Activated naive CD8-positive, alpha-beta T cell (primary cell): ENCODE results near the gene APBA2.

Experiments used
- H3K27ac Mint-ChIP-seq: one replicate; pipeline ENCODE4 v1.8.0; 2021; ENCODE audit warnings: mixed read lengths
- H3K27me3 Mint-ChIP-seq: one replicate; pipeline ENCODE4 v1.8.0; 2021; ENCODE audit warnings: mixed read lengths
- H3K36me3 Mint-ChIP-seq: one replicate; pipeline ENCODE4 v1.8.0; 2021; ENCODE audit warnings: mixed read lengths
- H3K4me1 Mint-ChIP-seq: one replicate; pipeline ENCODE4 v1.8.0; 2021; ENCODE audit warnings: low read depth, mixed read lengths
- H3K4me3 Mint-ChIP-seq: one replicate; pipeline ENCODE4 v1.8.0; 2021; ENCODE audit warnings: mild to moderate bottlenecking, mixed read lengths
- H3K9me3 Mint-ChIP-seq: one replicate; pipeline ENCODE4 v1.8.0; 2021; ENCODE audit warnings: low read depth, mixed read lengths

Gene APBA2

DNA sequence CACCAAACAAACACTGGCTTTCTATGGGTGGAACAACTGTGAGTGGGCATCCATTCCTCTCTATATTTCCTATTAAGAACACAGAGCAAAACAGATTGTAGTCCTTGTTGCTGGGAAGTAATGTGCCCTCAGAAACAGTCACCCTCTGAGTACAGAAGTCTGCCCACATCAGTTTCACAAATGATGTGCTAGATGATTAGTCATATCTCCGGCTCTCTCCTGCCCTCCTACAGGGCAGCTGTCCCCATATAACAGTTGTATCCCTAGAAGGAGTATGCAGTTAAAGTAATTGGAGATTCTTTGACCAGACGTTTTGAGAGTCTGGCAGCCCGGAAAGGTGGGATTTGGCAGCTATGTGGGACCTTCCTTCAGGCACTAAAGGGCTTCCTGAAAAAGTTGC is 159.9 kb downstream of the APBA2 start:
- Mint-ChIP-seq H3K27ac (peak overlapping the region; percentile 80), H3K4me3 (no peak overlapping the region), H3K36me3 (peaks cover under 1% of the 10 kb centered on the region), H3K4me1 (peaks cover 75% of the 10 kb centered on the region), H3K9me3 (no peaks in the 10 kb centered on the region), H3K27me3 (no peaks in the 10 kb centered on the region)

GRCh38 chr15:29046281-29046810 is 160.6 kb downstream of the APBA2 start:
- Mint-ChIP-seq H3K9me3 (no peaks in the 10 kb centered on the region), H3K36me3 (no peaks in the 10 kb centered on the region), H3K4me1 (peaks cover 76% of the 10 kb centered on the region), H3K27ac (peak overlapping the region; percentile 42), H3K27me3 (no peaks in the 10 kb centered on the region), H3K4me3 (no peak overlapping the region)

DNA sequence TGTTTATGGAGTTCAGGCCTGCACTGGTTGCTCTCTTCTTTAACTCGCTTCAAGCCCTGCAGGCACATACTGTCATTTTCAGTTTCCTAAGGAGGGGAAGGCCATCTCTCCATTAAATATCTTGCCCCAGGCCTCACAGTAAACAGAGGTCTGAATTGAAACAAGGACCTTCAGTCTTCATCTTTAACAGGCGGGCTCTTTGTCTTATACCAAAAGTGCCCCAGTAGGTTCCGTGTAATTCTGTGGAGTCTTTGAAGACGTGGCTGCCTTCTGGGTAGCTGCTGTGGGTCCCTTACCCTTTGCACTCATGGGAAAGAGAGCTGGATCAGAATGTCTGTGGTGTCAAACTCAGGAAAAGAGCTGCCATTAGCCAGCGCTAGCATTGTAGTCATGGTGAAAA is 161.2 kb downstream of the APBA2 start:
- H3K4me1 Mint-ChIP-seq, result peaks cover 74% of the 10 kb centered on the region
- H3K4me3 Mint-ChIP-seq, result no peak overlapping the region
- no peaks in the 10 kb centered on the region for H3K9me3 Mint-ChIP-seq
- H3K27me3 Mint-ChIP-seq, result no peaks in the 10 kb centered on the region
- no peak overlapping the region for H3K27ac Mint-ChIP-seq
- H3K36me3 Mint-ChIP-seq, result no peaks in the 10 kb centered on the region

DNA sequence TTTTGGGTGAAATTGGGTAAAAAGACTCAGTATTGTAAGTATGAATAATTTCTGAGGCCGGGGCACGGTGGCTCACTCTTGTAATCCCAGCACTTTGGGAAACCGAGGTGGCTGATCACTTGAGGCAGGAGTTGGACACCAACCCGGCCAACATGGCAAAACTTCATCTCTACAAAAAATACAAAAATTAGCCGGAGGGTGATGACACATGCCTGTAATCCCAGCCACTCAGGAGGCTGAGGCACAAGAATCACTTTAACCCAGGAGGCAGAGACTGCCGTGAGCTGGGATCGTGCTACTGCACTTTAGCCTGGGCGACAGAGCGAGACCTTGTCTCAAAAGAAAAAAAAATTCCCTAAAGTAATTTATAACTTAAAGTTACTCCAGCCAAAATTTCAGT is 162.2 kb downstream of the APBA2 start:
- no peak overlapping the region for H3K4me3 Mint-ChIP-seq
- no peak overlapping the region for H3K27ac Mint-ChIP-seq
- H3K27me3 Mint-ChIP-seq, result no peaks in the 10 kb centered on the region
- H3K9me3 Mint-ChIP-seq, result no peaks in the 10 kb centered on the region
- H3K4me1 Mint-ChIP-seq, result peaks cover 69% of the 10 kb centered on the region
- no peaks in the 10 kb centered on the region for H3K36me3 Mint-ChIP-seq

GRCh38 chr15:29050870-29051269 is 165.1 kb downstream of the APBA2 start:
- no peaks in the 10 kb centered on the region for H3K27me3 Mint-ChIP-seq
- H3K4me3 Mint-ChIP-seq, result no peak overlapping the region
- H3K9me3 Mint-ChIP-seq, result no peaks in the 10 kb centered on the region
- H3K4me1 Mint-ChIP-seq, result peaks cover 56% of the 10 kb centered on the region
- H3K27ac Mint-ChIP-seq, result no peak overlapping the region
- H3K36me3 Mint-ChIP-seq, result peaks cover 3% of the 10 kb centered on the region

DNA sequence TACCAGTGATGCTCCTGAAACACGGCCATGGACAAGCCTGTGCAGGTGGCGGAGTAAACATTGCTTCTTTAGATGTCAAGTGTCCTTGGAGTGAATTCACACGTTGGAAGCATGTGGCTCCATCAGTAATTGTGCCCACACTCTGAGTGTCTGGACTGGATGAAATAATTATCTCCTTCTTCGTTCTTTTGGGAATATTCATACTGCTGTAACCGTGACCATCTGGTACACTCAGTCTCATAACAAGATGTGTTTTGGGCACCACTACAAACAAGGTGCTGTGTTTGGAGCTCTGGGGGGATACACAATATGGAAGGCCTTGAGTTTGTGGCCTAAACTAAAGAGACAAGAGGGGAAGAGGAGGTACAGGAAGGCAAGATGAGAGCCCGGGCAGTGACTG is 165.6 kb downstream of the APBA2 start:
- Mint-ChIP-seq H3K27me3 (no peaks in the 10 kb centered on the region), H3K4me3 (no peak overlapping the region), H3K9me3 (no peaks in the 10 kb centered on the region), H3K4me1 (peaks cover 57% of the 10 kb centered on the region), H3K36me3 (peaks cover 3% of the 10 kb centered on the region), H3K27ac (no peak overlapping the region)

DNA sequence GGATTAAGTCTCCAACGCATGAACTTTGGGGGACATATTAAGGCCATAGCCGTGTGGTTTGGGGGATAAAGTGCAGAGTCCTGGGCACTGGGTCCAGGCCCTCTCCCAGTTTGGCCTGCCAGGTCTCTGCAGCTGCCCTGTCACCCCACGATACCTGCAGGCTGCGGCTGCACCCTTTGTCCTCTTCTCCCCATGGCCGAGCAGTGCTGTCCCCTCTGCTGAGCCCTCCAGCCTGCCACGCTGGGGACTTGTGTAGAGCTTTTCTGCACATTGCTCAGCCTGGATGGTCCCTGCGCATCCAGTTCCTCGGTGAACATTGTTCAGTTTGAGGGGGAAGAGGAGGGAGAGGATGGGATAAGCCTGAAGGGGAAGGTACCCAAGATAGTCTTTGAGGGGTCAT is 167.2 kb downstream of the APBA2 start:
- H3K4me1 Mint-ChIP-seq, result peaks cover 61% of the 10 kb centered on the region
- no peak overlapping the region for H3K27ac Mint-ChIP-seq
- H3K36me3 Mint-ChIP-seq, result peaks cover 6% of the 10 kb centered on the region

GRCh38 chr15:29053661-29054131 is 167.9 kb downstream of the APBA2 start:
- Mint-ChIP-seq H3K36me3 (peaks cover 6% of the 10 kb centered on the region), H3K9me3 (no peaks in the 10 kb centered on the region), H3K4me1 (peaks cover 60% of the 10 kb centered on the region), H3K27ac (no peak overlapping the region), H3K4me3 (no peak overlapping the region), H3K27me3 (no peaks in the 10 kb centered on the region)

More for the DNA sequence above, 167.2 kb downstream of the APBA2 start:
- H3K27me3 Mint-ChIP-seq, result no peaks in the 10 kb centered on the region
- no peaks in the 10 kb centered on the region for H3K9me3 Mint-ChIP-seq
- H3K4me3 Mint-ChIP-seq, result no peak overlapping the region

GRCh38 chr15:29054171-29055045 is 168.6 kb downstream of the APBA2 start:
- Mint-ChIP-seq H3K4me3 (no peak overlapping the region), H3K27me3 (no peaks in the 10 kb centered on the region), H3K36me3 (peaks cover 12% of the 10 kb centered on the region), H3K9me3 (no peaks in the 10 kb centered on the region), H3K27ac (no peak overlapping the region), H3K4me1 (peaks cover 60% of the 10 kb centered on the region)

DNA sequence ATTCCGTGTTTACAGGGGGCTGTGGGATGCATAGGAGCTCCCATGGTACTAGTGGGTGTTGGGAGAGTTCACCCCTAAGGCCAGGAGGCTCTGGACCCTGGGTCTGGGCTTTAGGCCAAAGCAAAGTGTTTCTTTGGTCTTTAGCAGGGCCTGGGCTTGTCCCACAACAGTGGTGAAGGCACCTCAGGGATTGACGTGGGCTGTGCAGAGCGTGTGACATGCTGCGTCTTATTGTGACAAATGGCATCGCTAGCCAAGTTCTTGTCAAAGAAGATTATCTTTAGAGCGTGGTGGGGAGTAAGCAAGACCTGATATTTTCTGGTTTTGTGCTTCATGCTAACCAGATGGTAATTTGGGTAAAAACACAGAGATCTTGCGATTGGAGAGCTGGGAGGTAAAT is 170.1 kb downstream of the APBA2 start:
- H3K27ac Mint-ChIP-seq, result no peak overlapping the region
- H3K4me3 Mint-ChIP-seq, result no peak overlapping the region
- H3K4me1 Mint-ChIP-seq, result peaks cover 54% of the 10 kb centered on the region
- peaks cover 12% of the 10 kb centered on the region for H3K36me3 Mint-ChIP-seq
- H3K9me3 Mint-ChIP-seq, result no peaks in the 10 kb centered on the region
- no peaks in the 10 kb centered on the region for H3K27me3 Mint-ChIP-seq

GRCh38 chr15:29056839-29057450 is 171.2 kb downstream of the APBA2 start:
- Mint-ChIP-seq H3K9me3 (no peaks in the 10 kb centered on the region), H3K27ac (no peak overlapping the region), H3K4me3 (no peak overlapping the region), H3K36me3 (peaks cover 12% of the 10 kb centered on the region), H3K4me1 (peaks cover 55% of the 10 kb centered on the region), H3K27me3 (no peaks in the 10 kb centered on the region)

DNA sequence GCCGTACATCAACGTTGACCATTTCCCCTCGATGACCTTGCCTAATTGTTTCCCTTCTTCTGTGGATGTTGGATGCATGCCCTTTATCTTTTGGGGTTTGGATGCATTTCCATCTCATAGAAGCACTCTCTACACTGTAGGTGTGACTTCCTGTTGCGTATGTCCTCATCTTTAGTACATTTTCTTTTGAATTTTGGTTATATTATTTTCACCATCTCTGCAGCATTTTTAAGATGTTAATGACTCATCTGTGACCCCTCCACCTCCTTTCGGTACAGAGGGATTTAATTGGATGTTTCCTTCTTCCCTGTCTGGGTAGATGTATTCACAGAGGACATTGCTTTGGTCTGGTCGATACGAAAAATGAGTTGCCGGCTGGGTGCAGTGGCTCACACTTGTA is 172.1 kb downstream of the APBA2 start:
- Mint-ChIP-seq H3K36me3 (peaks cover 12% of the 10 kb centered on the region), H3K27ac (no peak overlapping the region), H3K4me3 (no peak overlapping the region), H3K27me3 (no peaks in the 10 kb centered on the region), H3K4me1 (peaks cover 56% of the 10 kb centered on the region), H3K9me3 (no peaks in the 10 kb centered on the region)

DNA sequence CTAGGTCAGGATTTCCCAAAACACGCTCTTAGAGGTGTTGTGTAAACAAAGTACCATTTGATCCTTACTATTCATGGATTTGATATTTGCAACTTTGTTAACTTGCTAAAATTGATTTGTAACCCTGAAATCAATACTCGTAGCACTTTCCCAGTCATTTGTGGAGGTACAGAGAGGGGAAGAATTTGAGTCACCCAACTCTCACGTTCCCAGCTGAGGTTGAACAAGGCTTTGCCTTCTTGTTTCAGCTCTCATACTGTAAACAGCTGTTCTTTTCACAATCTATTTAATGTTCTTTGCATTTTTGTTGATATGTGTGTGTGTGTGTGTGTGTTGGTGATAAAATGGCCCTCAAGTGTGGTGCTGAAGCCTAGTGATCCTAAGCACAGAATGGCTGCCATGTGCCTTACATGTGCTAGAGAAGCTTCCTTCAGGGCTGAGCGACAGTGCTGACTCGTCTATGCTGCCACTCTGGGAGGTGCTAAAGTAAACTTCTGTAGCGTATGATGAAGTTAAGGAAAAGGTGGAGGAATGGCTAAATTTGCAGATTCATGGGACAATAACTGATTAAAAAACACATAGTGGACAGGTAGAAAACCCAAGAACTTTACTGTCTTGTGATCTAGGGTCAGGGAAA is 173.2 kb downstream of the APBA2 start:
- Mint-ChIP-seq H3K4me3 (no peak overlapping the region), H3K36me3 (peaks cover 9% of the 10 kb centered on the region), H3K27me3 (no peaks in the 10 kb centered on the region), H3K27ac (peak overlapping the region; percentile 13), H3K9me3 (no peaks in the 10 kb centered on the region), H3K4me1 (peaks cover 55% of the 10 kb centered on the region)

DNA sequence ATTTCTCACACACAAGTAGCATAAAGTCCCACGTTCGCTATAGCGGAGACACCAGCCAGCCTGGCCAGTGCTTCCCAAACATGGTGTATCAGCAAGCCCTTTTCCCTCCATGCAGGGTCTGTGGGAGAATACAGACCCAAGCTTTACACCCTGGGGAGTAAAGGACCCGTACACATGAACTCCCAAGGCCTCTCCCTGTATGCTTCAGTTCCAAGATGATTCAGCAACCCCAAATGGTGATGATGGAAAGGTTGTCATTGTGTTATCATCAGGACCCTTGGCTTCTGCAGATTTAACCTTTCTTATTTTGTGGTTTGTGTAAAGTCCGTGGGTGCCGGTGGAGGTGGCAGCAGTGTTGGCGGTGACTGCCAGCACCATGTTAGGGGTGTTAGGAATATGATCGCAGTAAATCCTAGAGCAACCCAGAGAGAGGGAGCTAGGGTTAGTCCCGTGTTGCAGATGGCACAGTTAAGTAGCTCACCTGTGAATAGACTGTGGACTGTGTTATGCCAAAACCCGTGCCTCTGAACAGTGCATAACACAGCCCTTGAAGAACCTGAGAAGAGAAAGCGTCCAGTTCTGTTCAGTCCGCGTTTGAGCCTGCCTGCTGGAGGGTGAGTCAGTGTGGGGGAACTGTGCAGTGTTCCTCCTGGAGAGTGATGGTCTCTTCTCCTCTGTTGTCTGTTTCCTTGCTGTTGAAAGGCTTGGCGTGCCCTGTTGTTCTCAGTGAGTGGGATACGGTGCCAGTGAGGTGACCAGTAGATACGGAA is 174.3 kb downstream of the APBA2 start:
- H3K4me3 Mint-ChIP-seq, result no peak overlapping the region
- H3K4me1 Mint-ChIP-seq, result peaks cover 66% of the 10 kb centered on the region
- peaks cover 11% of the 10 kb centered on the region for H3K36me3 Mint-ChIP-seq

More for the DNA sequence above, 174.3 kb downstream of the APBA2 start:
- H3K9me3 Mint-ChIP-seq, result no peaks in the 10 kb centered on the region
- H3K27ac Mint-ChIP-seq, result peak overlapping the region; percentile 64
- H3K27me3 Mint-ChIP-seq, result no peaks in the 10 kb centered on the region
